GM23338 (cell line): ENCODE results near the gene FOXP1. TPM values are rescaled to one million over a fixed set of nuclear protein-coding genes. Genes with fewer than 3 reads are reported as not detected.

Experiments used
- ATAC-seq: fragments of 200-7000 bp; cut with Tn5 transposase; 3 replicates; pipeline ENCODE4 v1.9.1; 2020
- DNase-seq: peaks from one replicate; pipeline ENCODE4 v3.0.0-alpha.2; 2015; ENCODE audit warnings: low spot score
- H2AFZ ChIP-seq: fragments of 200-600 bp; sonication (generic); 2 replicates; pipeline ENCODE4 v1.8.0; 2016; ENCODE audit warnings: antibody characterized with exemption, mild to moderate bottlenecking, moderate library complexity
- H3F3A ChIP-seq: fragments of 200-600 bp; sonication (generic); replicated peaks from 2 replicates; pipeline ENCODE4 v1.8.0; 2017; ENCODE audit warnings: antibody characterized with exemption, mixed run types, low read depth
- H3K27ac ChIP-seq: fragments of 200-600 bp; sonication (generic); 2 replicates; pipeline ENCODE4 v1.6.1; 2016; ENCODE audit warnings: low read depth
- H3K27me3 ChIP-seq: fragments of 200-600 bp; sonication (generic); 2 replicates; pipeline ENCODE4 v1.8.0; 2016; ENCODE audit warnings: mild to moderate bottlenecking, mixed run types, moderate library complexity; ENCODE audit not compliant: insufficient read depth
- H3K36me3 ChIP-seq: fragments of 200-600 bp; sonication (generic); 2 replicates; pipeline ENCODE4 v1.8.0; 2016; ENCODE audit warnings: mild to moderate bottlenecking; ENCODE audit not compliant: insufficient read depth
- H3K4me1 ChIP-seq: fragments of 200-600 bp; sonication (generic); 2 replicates; pipeline ENCODE4 v1.8.0; 2016; ENCODE audit warnings: mild to moderate bottlenecking, moderate library complexity; ENCODE audit not compliant: insufficient read depth
- H3K4me2 ChIP-seq: fragments of 200-600 bp; sonication (generic); 2 replicates; pipeline ENCODE4 v1.7.1; 2017; ENCODE audit warnings: mixed run types
- H3K4me3 ChIP-seq: fragments of 200-600 bp; sonication (generic); 2 replicates; pipeline ENCODE4 v1.6.1; 2016; ENCODE audit warnings: mixed run types
- H3K79me2 ChIP-seq: fragments of 200-600 bp; sonication (generic); replicated peaks from 2 replicates; pipeline ENCODE4 v1.8.0; 2017; ENCODE audit warnings: mild to moderate bottlenecking; ENCODE audit not compliant: insufficient read depth
- H3K9me2 ChIP-seq: fragments of 200-600 bp; sonication (generic); 2 replicates; pipeline ENCODE4 v1.8.0; 2017; ENCODE audit not compliant: insufficient read depth
- H4K20me1 ChIP-seq: fragments of 200-600 bp; sonication (generic); replicated peaks from 2 replicates; pipeline ENCODE4 v1.8.0; 2017; ENCODE audit warnings: mild to moderate bottlenecking; ENCODE audit not compliant: insufficient read depth
- H3K27ac Mint-ChIP-seq: 2 replicates; pipeline ENCODE4 v1.8.0; 2020; ENCODE audit warnings: inconsistent platforms, mild to moderate bottlenecking, moderate library complexity, mixed read lengths
- H3K27me3 Mint-ChIP-seq: 3 replicates; pipeline ENCODE4 v1.8.0; 2022; ENCODE audit warnings: low read depth, mild to moderate bottlenecking, moderate library complexity, mixed read lengths, inconsistent platforms; ENCODE audit not compliant: insufficient read depth, poor library complexity
- H3K36me3 Mint-ChIP-seq: 3 replicates; pipeline ENCODE4 v1.8.0; 2021; ENCODE audit warnings: low read depth, mild to moderate bottlenecking, inconsistent platforms, moderate library complexity, mixed read lengths
- H3K4me1 Mint-ChIP-seq: 3 replicates; pipeline ENCODE4 v1.8.0; 2020; ENCODE audit warnings: mild to moderate bottlenecking, inconsistent platforms, mixed read lengths
- H3K4me3 Mint-ChIP-seq: 3 replicates; pipeline ENCODE4 v1.8.0; 2021; ENCODE audit warnings: moderate library complexity, mild to moderate bottlenecking, inconsistent platforms, mixed read lengths
- H3K9me3 Mint-ChIP-seq: 3 replicates; pipeline ENCODE4 v1.8.0; 2020; ENCODE audit warnings: moderate library complexity, mild to moderate bottlenecking, inconsistent platforms, mixed read lengths
- CREB1 ChIP-seq: fragments of 250-450 bp; sonication (Bioruptor Pico); IDR thresholded peaks from 2 replicates; pipeline ENCODE4 v1.5.0; 2020; ENCODE audit warnings: low read depth, mild to moderate bottlenecking, moderate library complexity
- ETS1 ChIP-seq: IDR thresholded peaks from 2 replicates; pipeline ENCODE4 v1.6.1; 2016; ENCODE audit warnings: antibody characterized with exemption
- EZH2 ChIP-seq: fragments of 200-600 bp; sonication (generic); IDR thresholded peaks from one replicate; pipeline ENCODE4 v1.8.0; 2017; ENCODE audit warnings: antibody characterized with exemption, mild to moderate bottlenecking, low read depth; ENCODE audit not compliant: unreplicated experiment
- EZH2phosphoT487 ChIP-seq: fragments of 200-600 bp; sonication (generic); IDR thresholded peaks from one replicate; pipeline ENCODE4 v1.8.1; 2018; ENCODE audit warnings: antibody characterized with exemption; ENCODE audit not compliant: unreplicated experiment
- JUNB ChIP-seq: IDR thresholded peaks from one replicate; pipeline ENCODE4 v1.6.1; 2016; ENCODE audit warnings: antibody characterized with exemption; ENCODE audit not compliant: unreplicated experiment
- POLR2AphosphoS5 ChIP-seq: IDR thresholded peaks from 2 replicates; pipeline ENCODE4 v1.6.1; 2016; ENCODE audit warnings: antibody characterized with exemption, low read depth
- REST ChIP-seq: IDR thresholded peaks from one replicate; pipeline ENCODE4 v1.6.1; 2018; ENCODE audit warnings: antibody characterized with exemption; ENCODE audit not compliant: unreplicated experiment
- STAT1 ChIP-seq: IDR thresholded peaks from one replicate; pipeline ENCODE4 v1.6.1; 2016; ENCODE audit warnings: antibody characterized with exemption; ENCODE audit not compliant: unreplicated experiment
- ZNF331 ChIP-seq: fragments of 250-450 bp; sonication (Bioruptor Pico); IDR thresholded peaks from 2 replicates; pipeline ENCODE4 v1.5.0; 2020; ENCODE audit warnings: low read depth, mild to moderate bottlenecking, moderate library complexity
- ZNF462 ChIP-seq: fragments of 250-450 bp; sonication (Bioruptor Pico); IDR thresholded peaks from 2 replicates; pipeline ENCODE4 v1.5.0; 2020; ENCODE audit warnings: mild to moderate bottlenecking, moderate library complexity
- polyA plus RNA-seq: library from polyadenylated mRNA; unstranded; fragments of >200 nt; fragmentation: Nextera tagmentation; extraction: Ambion mirVana; gene quantifications from 2 replicates; pipeline ENCODE4 v1.2.1, GENCODE V29; 2016
- total RNA-seq: library from RNA; depleted of rRNA; stranded (reverse); fragments of >200 nt; shearing (Covaris generic); gene quantifications from 2 replicates; pipeline ENCODE4 v1.2.3, GENCODE V29; 2014

The FOXP1 gene
- total and polyA plus RNA-seq, 2 experiments from 2014 or later: 32.9 to 35.5 TPM

- TF ChIP-seq ETS1 (no peak), CREB1 (no peak), EZH2 (no peak), POLR2AphosphoS5 (no peak), EZH2phosphoT487 (no peak), STAT1 (no peak)
Measured at GRCh38 chr3:71468311-71469137, 115.0 kb downstream of the FOXP1 start (continued).

- H3K4me3 ChIP-seq: no peak overlapping the region
- H3K79me2 ChIP-seq: no peaks in the 10 kb centered on the region
- H3K4me2 ChIP-seq: no peak overlapping the region
- no peaks in the 10 kb centered on the region; the same call in 2 of the 3 replicates for H3K9me3 Mint-ChIP-seq
- peak overlapping the region; percentile 47; the same call in 1 of the 2 replicates for H3K27ac Mint-ChIP-seq
- H4K20me1 ChIP-seq: no peaks in the 10 kb centered on the region
- H3K4me1 ChIP-seq: peaks cover 31% of the 10 kb centered on the region
- TF ChIP-seq ZNF331 (CRISPR knock-in tag) (no peak), CREB1 (no peak), ZNF462 (CRISPR knock-in tag) (no peak), REST (no peak), JUNB (no peak)
- H3F3A ChIP-seq: no peaks in the 10 kb centered on the region
- no peaks in the 10 kb centered on the region for H3K27me3 ChIP-seq
- no peaks in the 10 kb centered on the region for H3K36me3 ChIP-seq
- H3K36me3 Mint-ChIP-seq: no peaks in the 10 kb centered on the region; the same call in 2 of the 3 replicates
- no peak overlapping the region for H2AFZ ChIP-seq
- H3K9me2 ChIP-seq: no peaks in the 10 kb centered on the region
- H3K27me3 Mint-ChIP-seq: peaks cover 2% of the 10 kb centered on the region
- DNase-seq: no peak
- H3K4me1 Mint-ChIP-seq: peaks cover 33% of the 10 kb centered on the region
- H3K27ac ChIP-seq: no peak overlapping the region
- peak; percentile 26; the same call in 2 of the 3 replicates for ATAC-seq
- H3K4me3 Mint-ChIP-seq: no peak overlapping the region
Measured at GRCh38 chr3:71466483-71466882, 117.0 kb downstream of the FOXP1 start.
